HG03045 (cell line): ENCODE measurements around the gene SIRT4.
"Not testable (repeated sequence)": the region's sequence is repeated elsewhere in the genome, so short reads cannot be mapped to it uniquely, and the experiment has no call there.

ENCODE experiments used
- ATAC-seq: cut with Tn5 transposase; IDR thresholded peaks from one replicate; pipeline ENCODE4 v1.9.1; 2021; ENCODE audit warnings: mild to moderate bottlenecking, moderate library complexity; ENCODE audit not compliant: unreplicated experiment

The SIRT4 gene, protein sequence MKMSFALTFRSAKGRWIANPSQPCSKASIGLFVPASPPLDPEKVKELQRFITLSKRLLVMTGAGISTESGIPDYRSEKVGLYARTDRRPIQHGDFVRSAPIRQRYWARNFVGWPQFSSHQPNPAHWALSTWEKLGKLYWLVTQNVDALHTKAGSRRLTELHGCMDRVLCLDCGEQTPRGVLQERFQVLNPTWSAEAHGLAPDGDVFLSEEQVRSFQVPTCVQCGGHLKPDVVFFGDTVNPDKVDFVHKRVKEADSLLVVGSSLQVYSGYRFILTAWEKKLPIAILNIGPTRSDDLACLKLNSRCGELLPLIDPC

DNA sequence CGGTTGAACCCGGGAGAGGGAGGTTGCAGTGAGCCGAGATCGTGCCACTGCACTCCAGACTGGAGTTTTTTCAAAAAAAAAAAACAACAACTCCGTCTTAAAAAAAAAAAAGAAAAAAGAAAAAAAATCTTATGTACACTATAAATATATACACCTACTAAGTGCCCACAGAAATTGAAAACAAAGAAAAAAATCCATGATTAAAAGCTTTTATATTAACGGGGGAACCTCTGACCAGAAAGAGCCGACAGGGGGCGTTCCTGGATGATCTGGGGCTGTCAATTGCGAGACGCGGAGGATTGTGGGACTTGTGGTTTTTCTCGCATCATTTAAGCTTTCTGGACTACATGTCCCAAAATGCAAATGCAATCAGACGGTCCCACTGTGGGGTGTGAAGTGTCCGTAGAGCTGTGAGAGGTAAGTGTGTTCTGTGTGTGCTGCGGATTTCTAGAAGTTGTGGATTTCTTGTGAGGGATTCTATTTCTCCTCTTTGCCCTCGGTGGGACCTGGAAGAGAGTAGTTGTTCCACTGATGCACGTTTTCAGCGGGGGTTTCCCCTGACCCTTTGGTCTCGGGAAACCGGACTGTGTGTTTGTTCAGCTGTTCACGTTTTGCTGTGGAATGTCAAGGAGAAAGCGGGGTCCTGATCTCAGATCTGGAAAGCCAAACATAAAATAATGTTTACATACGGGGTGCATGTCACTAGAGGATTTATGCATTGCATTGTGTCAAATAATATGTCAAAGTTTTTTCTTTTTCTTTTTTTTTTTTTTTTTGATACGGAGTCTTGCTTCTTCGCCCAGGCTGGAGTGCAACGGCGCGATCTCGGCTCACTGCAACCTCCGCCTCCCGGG, at the start of gene SIRT4:
TSS of gene SIRT4 (plus strand) at position 360 of the 854 bp plus-strand sequence. CDS start 1,241 bp downstream, outside the sequence.
- ATAC-seq: peak; percentile 91

DNA sequence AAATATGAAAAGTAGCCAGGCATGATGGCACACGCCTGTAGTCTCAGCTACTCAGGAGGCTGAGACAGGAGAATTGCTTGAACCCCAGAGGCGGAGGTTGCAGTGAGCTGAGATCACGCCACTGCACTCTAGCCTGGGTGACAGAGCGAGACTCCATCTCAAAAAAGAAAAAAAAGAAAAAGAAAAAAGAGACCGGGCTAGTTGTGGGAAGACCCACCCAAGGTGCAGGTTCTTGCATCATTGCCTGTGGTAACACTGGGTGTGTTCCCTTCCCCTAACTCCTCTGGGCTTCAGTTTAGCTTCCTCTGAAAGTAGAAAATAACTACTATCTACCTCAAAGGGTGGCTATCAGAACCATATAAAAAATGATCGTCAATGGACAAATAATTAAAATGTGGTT, 48.8 kb upstream of the SIRT4 start:
- ATAC-seq: not testable (repeated sequence)

DNA sequence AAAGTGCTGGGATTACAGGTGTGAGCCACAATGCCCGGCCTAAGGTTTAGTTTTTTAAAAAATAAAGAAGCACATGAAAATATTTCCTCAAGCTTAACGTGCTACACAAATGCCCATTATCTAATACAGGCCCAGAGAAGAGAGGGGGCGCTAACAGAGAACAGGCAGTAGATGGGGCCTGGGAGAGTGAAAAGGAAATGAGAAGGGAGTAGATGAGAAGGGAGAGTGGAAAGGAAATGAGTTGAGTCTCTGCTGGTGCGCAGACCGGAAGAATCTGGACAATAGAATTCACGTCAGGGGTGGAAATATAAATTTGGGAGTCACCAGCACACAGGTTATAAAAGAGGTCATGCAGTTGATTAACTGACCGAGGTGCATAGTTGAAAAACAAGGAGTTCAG, 47.3 kb upstream of the SIRT4 start:
- no peak for ATAC-seq

DNA sequence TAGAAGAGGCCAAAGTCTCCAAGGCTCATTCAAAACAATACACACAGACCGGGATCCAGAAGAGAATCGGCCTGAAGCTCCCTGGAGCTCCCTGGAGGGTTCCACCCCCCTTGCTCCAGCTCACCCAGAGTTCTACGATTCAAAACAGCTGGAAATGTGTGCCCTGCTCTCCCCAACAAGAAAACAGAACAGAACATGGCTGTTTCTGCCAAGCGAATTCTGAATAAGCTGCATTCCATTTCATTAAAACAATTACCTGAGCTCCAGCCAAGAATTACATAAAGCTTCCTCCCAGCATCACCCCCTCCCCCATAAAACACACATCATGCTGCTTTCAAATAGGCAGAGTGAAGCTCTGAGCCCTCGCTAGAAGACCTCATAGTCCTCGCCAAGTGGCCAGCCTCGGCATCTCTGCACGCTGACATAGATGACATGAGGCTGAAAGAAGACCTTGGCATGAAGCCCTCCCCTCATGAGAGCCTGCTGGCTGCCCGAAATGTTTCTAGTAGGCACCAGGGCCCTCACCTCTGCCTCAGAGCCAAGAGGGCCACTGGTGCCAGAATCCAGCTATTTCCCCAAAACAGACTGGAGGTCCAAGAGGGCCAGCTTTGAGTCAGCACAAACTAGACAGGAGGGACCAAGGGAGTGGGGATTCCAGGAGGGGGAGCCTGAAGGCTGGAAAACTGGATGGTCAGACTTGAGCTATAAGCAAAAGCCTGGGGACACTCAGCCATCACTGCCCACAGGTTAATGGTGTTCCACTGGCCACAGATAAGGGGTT, 44.9 kb upstream of the SIRT4 start:
- no peak for ATAC-seq

DNA sequence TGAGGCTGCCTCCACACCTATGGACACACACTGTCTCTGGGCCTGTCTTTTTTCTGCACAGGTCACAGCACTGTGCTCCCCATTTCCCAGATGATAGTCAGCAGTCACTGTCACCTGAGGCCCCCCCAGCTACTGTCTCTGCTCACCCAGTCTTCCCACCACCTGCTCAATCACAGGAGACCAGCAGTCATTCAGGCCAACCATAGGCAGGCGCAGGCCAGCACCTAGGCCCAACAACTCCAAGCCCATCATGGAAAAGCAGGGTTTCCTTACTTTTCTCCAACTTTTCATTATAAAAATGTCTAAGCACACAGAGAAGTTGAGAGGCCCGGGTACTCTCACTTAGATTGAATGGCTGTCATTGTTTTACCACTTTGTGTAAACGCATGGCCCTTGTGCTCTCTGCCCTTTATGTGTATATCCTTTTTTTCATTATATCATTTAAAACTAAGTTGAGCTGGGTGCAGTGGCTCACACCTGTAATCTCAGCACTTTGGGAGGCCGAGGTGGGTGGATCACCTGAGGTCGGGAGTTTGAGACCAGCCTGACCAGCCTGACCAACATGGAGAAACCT, 43.7 kb upstream of the SIRT4 start:
- no peak for ATAC-seq

- no peak for ATAC-seq
Measured at GRCh38 chr12:120259418-120260202, 42.5 kb upstream of the SIRT4 start.

DNA sequence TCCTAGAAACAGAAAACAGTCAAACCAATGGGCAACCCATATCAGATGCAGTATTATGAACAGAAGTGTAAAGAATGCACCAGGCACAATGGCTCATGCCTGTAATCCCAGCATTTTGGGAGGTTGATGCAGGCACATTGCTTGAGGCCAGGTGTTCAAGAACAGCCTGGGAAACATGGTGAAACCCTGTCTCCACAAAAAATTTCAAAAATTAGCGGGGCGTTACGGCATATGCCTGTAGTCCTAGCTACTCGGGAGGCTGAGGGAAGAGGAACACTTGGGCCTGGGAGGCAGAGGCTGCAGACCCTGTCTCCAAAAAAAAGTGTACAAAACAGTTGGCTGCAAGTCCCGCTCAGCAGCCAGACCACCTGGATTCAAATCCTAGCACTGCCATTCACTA, 41.5 kb upstream of the SIRT4 start:
- no peak for ATAC-seq

- ATAC-seq: no peak
Measured at GRCh38 chr12:120261951-120262851, 39.9 kb upstream of the SIRT4 start.

- ATAC-seq: no peak
Measured at GRCh38 chr12:120262852-120263747, 39.0 kb upstream of the SIRT4 start.

DNA sequence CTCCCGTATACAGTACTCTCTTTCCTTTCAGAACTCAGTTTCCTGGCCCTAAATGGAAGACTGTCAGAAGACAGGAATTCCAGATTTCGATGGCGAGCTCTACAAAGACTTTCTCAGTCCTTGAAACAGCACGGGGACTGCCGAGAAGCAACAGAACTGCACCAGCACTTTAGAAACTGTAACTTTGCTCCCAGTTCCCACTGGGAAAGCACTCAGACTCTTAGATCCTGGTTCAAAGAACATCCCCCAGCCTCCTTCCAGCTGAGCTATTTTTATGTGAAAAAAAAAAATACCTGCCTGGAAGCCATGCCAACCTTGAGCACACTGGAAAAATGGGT, 38.4 kb upstream of the SIRT4 start:
- ATAC-seq: no peak

DNA sequence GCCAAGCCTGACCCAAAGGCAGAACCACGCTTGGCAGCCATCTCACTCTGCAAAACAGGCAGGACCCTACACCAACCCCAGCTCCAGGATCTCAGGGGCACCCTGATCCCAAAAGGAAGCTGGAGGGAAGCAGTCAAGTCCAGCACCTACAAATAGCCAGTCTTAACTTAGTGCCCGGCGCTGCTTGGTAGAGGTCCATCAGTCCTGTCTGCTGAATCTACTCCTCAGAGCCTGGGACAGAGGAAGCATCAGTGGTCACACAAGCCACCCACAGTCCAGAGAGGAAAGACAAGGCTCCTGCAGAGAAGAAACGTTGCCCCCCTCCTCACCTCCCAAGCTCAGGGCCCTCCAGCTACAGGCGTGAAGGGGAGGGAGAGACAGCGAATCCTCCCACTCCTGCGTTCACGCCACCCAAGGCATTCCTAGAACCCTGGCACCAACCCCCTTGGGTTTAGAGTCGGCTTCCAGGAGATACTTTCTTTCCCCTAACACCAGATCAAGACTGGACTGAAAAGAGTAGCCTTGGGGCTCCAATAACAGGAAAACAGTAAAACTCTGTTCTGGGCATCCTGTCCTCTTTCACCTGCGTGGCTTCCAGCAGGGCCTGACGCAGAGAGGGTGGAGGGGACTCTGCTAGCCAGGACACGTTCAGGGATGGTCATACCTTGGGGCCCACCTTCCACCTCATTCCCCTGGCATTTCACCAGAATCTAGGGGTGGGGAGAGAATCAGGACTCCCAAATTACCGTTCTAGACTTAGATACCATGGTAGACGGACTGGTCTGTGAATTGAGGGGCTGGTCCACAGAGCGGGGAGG, 37.8 kb upstream of the SIRT4 start:
- ATAC-seq: no peak

- ATAC-seq: no peak
Measured at GRCh38 chr12:120264904-120265472, 37.1 kb upstream of the SIRT4 start.

GRCh38 chr12:120265473-120266179, 36.5 kb upstream of the SIRT4 start, which contains the start of gene PXN:
Gene PXN, minus strand, starts transcription at chr12:120265730. Its CDS starts 101 bp downstream, at chr12:120265629.
- ATAC-seq: peak; percentile 70

DNA sequence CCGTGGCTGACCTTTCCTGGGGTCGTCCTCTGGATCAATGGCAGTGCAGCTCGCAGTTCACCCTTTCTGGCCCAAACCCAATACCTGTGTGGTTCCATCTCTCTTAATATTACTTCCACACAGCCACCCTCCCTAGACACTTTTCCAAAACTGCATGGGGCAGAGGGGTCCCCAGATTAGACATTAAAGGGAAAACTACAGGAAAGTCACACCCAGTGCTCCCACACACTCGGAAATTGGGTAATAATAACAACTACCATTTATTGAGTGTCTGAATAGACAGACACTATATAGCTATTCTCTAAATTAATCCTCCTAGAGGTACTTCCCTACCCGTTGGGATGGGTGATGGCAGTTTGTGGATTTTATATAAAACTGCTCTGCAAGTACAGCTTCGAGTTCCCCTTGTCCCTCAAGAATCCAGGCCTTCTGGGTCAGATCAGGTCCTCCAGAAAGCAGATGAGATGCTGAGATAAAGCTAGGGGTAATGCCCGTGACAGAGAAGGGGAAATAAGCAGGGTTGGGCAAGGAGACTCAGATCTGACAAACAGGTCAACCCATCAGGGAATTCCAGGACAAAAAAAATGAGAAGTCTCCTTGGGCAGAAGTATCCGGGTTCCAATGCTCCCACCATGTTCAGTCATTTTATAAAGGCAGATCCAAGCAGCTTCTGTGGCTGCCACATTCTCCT, 35.8 kb upstream of the SIRT4 start:
- no peak for ATAC-seq

GRCh38 chr12:120267736-120268135, 34.4 kb upstream of the SIRT4 start:
- ATAC-seq: no peak

- ATAC-seq: no peak
Measured at GRCh38 chr12:120276734-120277133, 25.4 kb upstream of the SIRT4 start.
